Esophagus muscularis mucosa (tissue), 3 donors: Measurements from ENCODE around the gene ADGRG1.

Source experiments
- POLR2A ChIP-seq: fragments of 450-650 bp; IDR thresholded peaks from one replicate; pipeline ENCODE4 v1.6.1; 2017; ENCODE audit warnings: antibody characterized with exemption, moderate library complexity, mild to moderate bottlenecking, low read depth
- POLR2AphosphoS5 ChIP-seq, 2 donors: sonication (generic); formaldehyde crosslinking; IDR thresholded peaks; one replicate each; pipeline ENCODE4 v1.6.1; 2017; ENCODE audit warnings: antibody characterized with exemption in 2 of 2
- TF ChIP-seq, protein P1 (sequence below), 3 experiments: fragments of 200-600 bp in 2 of 3; fragments of 450-650 bp in 1 of 3; sonication (generic) in 2 of 3; IDR thresholded peaks; one replicate each; pipeline ENCODE4 v1.5.1; 2017 to 2019; ENCODE audit warnings: antibody characterized with exemption in 3 of 3, mild to moderate bottlenecking in 2 of 3, moderate library complexity in 1 of 3

DNA sequence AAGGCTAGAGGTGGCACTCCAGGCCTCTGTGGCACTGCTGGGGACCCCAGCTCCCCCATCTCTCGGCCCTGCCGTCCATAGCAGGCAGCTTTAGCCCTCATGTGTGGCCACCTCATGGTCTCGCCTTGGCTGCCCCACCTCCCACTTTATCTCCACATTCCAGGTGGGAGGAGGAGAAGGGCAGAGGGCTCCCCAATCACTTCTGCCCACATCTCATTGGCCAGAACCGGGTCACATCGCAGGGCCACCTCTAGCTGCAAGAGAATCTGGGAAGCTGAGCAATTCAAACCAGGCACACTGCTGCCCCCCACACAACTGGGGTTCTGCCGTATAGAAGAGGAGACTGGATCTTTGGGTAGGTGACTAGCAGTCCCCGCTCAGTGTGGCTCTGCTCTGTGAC lies 67.8 kb downstream of the ADGRG1 start:
- TF ChIP-seq, protein P1, sequence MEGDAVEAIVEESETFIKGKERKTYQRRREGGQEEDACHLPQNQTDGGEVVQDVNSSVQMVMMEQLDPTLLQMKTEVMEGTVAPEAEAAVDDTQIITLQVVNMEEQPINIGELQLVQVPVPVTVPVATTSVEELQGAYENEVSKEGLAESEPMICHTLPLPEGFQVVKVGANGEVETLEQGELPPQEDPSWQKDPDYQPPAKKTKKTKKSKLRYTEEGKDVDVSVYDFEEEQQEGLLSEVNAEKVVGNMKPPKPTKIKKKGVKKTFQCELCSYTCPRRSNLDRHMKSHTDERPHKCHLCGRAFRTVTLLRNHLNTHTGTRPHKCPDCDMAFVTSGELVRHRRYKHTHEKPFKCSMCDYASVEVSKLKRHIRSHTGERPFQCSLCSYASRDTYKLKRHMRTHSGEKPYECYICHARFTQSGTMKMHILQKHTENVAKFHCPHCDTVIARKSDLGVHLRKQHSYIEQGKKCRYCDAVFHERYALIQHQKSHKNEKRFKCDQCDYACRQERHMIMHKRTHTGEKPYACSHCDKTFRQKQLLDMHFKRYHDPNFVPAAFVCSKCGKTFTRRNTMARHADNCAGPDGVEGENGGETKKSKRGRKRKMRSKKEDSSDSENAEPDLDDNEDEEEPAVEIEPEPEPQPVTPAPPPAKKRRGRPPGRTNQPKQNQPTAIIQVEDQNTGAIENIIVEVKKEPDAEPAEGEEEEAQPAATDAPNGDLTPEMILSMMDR (IDR thresholded peaks at IDR 0.05) = no peak
- TF ChIP-seq POLR2A (no peak), POLR2AphosphoS5 (IDR thresholded peaks at IDR 0.05) (no peak)
